ENCODE measurements around the gene CENPC. TPM values are rescaled to one million over a fixed set of nuclear protein-coding genes. Genes with fewer than 3 reads are reported as not detected.

CENPC gene
- total RNA-seq, 1 donor from 2014 or later = 27.7 TPM

Other genes starting within 250 kb of the CENPC start
- 19.2 and 19.7 TPM in 2 replicates for gene STAP1, start 13.2 kb upstream of the CENPC start, total RNA-seq
- 78.2 and 78.5 TPM in 2 replicates for gene UBA6, start 155.7 kb upstream of the CENPC start, total RNA-seq
- not detected in 2 replicates for gene GNRHR, start 208.9 kb upstream of the CENPC start, total RNA-seq

All from activated T-helper 1 cell treated with anti-CD3 and anti-CD28 coated beads, Interleukin-12 subunit alpha, Interleukin-12 subunit beta, Interleukin-2, Interleukin-4 antibody, amounts not matched to agents 30 ng/mL and 10 ng/mL and 1 ng/mL, durations not matched to agents 14 hours and 24 hours and 36 hours (primary cell).